Iris pigment epithelial cell (primary cell): Measurements from ENCODE around the gene MIEN1.
A peak's percentile ranks its signal among the peaks of the same experiment; 100 is the strongest.
"Not testable (repeated sequence)": the region's sequence is repeated elsewhere in the genome, so short reads cannot be mapped to it uniquely, and the experiment has no call there.

Experiments used
- DNase-seq: peaks from one replicate; pipeline ENCODE4 v3.0.0-alpha.2; 2011; ENCODE audit warnings: low read depth

Gene MIEN1

GRCh38 chr17:39755554-39756379, 25.4 kb upstream of the MIEN1 start:
- DNase-seq = peak; percentile 26

GRCh38 chr17:39754958-39755553, 24.7 kb upstream of the MIEN1 start:
- DNase-seq = no peak

- peak; percentile 74 for DNase-seq
These were observed 24.0 kb upstream of the MIEN1 start for GRCh38 chr17:39754161-39754957.

DNA sequence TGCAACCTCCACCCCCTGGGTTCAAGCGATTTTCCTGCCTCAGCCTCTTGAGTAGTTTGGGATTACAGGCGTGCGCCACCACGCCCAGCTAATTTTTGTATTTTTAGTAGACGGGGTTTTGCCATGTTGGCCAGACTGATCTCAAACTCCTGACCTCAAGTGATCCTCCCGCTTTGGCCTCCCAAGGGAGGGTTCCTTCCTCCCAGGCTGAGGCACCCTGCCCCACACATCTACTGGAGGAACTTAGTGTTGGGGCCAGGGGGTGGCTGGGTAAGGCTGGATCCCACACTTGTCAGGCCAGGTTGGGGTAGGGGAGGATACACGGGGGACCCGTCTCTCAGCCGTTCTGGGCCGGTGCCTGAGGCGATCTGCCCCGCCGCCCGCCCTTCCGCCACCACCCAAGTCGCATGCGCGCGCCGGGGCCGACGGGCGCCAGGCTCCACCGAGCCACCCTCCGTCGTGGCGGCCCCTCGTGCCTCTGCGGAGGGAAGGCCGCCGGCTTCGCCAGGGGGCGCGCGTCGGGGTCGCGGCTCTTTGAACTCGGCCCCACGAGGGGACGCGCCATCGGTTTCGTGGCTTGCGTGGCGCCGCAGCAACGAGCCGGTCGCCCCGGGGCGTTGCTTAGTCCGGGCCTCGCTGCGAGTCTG, 23.3 kb upstream of the MIEN1 start:
- no peak for DNase-seq

DNA sequence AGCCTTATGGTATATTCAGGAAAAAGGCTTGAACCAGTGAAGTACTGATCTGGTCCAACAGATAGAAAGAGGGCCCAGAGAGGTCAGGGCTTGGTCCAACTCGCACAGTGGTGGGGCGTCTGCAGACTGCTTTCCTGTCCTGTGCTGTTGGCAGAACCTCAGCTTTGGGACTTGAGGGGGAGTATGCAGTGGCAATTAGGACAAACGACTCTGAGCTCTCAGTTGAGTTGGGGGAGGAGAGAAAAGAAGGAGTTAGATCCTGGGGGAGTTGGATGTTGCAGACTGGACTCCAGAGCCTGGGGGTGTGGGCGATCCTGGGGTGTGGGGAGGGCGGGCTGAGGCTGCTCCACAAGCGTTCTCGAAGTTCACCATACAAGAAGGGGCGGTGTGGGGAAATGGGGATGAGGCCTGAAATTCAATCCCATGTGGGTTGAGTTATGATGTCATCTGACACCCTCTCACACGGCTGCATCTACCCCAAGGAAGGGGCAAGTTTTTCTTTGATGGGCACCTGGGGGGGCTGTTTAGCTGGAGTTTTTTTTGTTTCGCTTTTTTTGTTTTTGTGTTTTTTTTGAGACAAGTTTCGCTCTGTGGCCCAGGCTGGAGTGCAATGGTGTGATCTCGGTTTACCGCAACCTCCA, 22.0 kb upstream of the MIEN1 start:
- DNase-seq = no peak

DNA sequence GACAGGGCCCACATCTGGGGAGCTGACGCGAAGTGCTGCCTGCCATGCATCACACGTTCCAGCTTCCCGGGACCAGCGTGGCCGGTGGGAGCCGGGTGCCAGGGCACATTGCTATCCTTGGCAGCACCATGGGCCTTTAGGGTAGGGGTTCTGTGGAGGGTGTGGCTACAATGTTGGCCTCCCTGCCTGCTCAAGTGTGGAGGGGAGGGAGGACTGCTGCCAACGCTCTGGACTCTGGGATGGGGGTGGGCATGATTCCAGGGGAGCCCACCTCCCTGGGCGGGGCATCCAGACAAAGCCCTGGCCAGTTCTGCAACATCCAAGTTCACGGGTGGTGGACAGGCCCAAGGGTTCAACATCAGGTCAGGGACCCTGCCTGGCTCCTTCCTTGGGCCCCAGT, 21.3 kb upstream of the MIEN1 start:
- DNase-seq = no peak

DNA sequence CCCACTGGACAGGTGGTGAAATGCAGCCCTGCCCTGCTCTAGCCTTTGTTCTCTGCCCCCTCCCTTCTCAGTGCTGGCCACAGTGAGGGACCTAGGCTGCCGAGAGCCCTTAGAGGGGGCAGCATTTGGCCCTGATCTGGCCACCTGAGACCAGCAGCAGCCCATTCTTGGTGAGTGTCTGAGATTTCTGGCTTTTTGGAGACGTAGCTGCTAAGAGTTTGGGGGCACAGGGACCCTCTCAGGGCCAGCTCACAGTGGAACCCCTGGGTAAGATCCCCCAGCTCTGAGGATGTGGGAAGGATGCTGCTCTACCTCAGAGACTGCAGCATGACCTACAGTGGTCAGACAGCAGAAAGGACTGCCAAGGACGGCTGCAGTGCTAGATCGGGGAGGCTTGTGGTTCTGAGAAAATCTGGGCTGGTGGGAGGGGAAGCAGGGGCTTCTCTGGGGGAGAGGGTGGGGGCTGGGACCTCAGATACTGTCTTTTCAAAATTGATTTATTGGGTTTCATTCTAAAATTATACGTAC, 20.7 kb upstream of the MIEN1 start:
- DNase-seq = no peak

DNA sequence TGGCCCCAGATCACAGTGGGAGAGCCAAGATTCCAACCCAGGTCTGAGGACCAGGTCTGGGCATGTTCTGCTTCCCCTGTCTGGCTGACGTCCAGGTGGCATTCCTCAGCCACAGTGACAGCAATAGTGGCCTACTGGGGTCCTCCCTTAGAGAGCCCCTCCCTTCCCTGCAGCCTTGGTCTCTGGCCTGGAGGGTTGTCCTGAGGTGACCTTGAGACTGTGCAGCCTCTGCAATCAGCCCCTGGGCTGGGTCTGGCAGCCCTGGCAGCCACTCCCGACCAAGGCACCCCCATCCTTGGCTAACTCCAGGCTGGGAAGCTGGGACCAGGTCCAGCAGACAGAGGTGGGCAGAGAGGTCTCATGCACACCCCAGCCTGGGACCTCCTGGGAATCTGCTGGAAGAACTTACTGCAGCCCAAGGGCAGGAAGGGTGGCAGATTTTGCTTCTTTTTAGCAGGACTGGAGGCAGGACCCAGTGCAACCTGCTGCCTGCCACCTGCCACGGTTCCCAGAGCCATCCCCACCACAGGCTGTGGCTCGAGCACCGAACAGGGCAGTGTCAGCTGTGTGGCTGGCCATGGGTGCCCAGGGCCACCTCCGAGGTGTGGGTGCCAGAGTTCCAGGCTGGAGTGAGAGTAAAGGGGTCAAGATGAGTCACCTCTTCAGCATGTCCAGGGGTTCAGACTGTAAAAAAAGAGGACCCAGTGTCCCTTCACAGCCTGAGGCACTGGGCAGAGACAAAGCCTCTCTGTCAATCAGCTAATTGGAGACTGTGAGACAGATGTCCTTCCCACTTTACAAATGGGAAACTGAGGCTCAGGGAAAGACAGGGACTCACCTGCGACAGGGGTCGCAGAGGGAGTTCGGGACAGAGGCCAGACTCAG, 20.0 kb upstream of the MIEN1 start:
- no peak for DNase-seq

DNA sequence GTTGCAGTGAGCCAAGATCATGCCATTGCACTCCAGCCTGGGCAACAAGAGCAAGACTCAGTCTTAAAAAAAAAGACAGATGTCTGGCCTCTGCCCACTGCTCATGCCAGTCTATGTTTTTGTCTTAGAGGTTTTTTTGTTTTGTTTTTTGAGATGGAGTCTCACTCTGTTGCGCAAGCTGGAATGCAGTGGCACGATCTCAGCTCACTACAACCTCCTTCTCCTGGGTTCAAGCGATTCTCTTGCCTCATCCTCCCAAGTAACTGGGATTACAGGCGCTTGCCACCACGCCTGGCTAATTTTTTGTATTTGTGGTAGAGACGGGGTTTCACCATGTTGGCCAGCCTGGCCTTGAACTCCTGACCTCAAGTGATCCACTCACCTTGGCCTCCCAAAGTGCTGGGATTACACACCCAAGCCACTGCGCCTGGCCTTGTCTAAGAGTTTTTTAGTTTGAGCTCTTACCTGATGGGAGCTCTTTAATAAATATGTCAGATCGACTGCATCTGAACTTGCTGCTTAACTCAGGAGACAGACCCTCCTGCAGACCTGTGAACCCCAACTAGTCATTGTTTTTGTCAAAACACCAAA, 18.2 kb upstream of the MIEN1 start:
- DNase-seq = not testable (repeated sequence)

DNA sequence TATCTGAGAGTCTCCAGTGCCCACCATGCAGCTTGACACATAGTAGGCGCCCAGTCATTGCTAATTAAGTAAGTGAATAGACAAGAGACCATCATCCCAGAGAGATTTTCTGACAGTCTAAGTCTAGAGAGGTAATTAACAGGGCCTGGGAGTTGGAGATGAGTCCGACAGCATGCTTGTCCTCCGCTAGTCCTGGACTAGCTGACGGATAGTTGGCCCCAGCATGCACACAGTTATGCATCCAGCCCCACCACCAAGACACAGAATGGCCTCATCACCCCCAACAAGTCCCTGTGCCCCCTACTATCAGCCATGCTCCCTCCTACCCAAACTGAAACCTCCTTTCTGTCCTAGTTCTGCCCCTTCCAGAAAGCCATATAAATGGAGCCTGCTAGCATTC, 17.4 kb upstream of the MIEN1 start:
- no peak for DNase-seq

GRCh38 chr17:39746145-39746461, 15.8 kb upstream of the MIEN1 start:
- no peak for DNase-seq

DNA sequence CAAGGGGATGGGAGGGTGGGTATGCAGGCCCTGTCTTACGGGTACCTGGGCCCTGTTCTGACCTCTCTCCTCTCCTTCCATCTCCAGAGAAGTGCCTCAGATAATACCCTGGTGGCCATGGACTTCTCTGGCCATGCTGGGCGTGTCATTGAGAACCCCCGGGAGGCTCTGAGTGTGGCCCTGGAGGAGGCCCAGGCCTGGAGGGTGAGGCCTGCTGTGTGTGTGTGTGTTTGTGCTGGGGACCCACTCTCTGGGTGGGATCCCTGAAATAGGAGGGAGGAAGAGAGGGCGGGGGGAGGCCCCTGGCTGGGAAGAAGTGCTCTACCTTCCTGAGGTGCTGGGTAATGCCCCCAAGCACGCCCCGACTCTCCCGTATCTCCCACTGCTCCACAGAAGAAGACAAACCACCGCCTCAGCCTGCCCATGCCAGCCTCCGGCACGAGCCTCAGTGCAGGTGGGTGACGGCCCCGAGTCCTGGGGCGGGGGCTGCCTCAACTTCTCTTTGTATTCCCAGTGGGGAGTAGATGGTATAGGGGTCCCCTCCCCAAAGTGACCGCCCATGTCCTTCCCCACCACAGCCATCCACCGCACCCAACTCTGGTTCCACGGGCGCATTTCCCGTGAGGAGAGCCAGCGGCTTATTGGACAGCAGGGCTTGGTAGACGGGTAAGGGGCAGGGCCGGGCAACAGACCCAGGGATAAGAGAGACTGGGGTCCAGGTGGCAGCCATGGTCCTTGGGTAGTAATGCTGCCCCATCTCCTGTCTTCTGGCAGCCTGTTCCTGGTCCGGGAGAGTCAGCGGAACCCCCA, 15.2 kb upstream of the MIEN1 start:
- no peak for DNase-seq

DNA sequence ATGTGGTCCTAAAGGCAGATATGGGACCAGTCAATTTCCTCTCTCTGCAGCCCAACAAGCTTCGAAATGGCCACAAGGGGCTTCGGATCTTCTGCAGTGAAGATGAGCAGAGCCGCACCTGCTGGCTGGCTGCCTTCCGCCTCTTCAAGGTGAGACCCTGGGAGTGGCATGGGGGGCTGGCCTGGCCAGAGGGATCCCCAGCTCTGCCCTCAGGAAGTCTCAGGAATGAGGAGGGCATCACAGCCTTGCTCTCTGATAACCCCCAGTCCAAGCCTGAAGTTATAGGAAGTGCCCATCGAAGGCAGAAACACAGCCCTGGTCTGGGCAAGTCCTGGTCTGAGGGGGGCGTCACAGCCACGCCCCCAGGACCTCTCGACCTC, 14.5 kb upstream of the MIEN1 start:
- no peak for DNase-seq

DNA sequence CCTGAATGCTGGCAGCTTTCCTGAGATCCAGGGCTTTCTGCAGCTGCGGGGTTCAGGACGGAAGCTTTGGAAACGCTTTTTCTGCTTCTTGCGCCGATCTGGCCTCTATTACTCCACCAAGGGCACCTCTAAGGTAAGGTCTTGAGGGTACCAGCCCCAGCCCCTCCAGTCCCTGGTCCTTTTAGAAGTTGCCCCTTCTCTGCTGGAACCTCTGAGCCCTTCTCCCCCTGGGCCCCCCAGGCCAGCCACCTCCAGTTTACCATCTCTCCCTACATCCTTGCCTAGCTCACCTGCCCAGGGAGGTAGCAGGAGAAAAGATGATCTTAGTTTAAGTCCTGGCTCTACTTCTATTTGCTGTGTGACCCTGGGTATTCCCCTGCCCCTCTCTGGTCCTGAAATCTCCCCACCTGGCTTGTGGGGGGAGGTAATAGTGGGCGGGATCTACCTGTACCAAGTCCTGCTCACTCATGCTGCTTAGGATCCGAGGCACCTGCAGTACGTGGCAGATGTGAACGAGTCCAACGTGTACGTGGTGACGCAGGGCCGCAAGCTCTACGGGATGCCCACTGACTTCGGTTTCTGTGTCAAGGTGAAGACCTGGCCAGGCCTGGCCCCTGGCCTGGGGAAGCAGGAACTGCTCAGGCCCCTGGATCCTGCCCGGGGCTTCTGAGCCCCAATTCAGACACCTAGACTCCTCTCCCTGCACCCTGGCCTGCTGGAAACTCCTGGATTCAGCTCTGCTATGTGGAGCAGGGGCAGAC, 13.9 kb upstream of the MIEN1 start:
- no peak for DNase-seq

- no peak for DNase-seq
These were observed 12.6 kb upstream of the MIEN1 start for GRCh38 chr17:39742856-39743436.

DNA sequence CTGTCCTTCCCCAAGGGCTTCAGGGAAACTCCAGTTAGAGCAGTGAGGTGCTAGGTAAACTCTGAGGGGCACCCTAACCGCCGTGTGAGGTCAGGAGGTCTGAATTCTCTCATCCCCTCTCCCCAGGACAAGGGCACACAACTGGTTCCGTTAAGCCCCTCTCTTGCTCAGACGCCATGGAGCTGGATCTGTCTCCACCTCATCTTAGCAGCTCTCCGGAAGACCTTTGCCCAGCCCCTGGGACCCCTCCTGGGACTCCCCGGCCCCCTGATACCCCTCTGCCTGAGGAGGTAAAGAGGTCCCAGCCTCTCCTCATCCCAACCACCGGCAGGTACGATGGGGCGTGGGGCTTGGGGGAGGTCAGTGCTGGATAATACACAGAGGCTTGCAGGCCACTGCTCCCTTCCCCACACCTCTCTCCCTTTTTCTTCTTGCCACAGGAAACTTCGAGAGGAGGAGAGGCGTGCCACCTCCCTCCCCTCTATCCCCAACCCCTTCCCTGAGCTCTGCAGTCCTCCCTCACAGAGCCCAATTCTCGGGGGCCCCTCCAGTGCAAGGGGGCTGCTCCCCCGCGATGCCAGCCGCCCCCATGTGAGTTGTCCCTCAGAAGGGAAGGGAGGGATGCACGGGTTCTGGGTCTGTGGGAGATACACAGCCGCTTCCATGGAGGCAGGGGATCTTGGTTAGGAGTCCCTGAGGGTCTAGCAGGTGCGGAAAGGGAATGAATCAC, 12.0 kb upstream of the MIEN1 start:
- no peak for DNase-seq

GRCh38 chr17:39740357-39741111, 10.2 kb upstream of the MIEN1 start:
- DNase-seq = peak; percentile 58
